IPS-18c (cell line): ENCODE data around the gene MAPK6.

Source experiments
- H3K4me3 ChIP-seq: 2 replicates; pipeline ENCODE4 v1.7.0; 2013; ENCODE audit warnings: low read depth, mild to moderate bottlenecking, low read length, moderate library complexity; ENCODE audit not compliant: insufficient read depth
- H3K9me3 ChIP-seq: one replicate; pipeline ENCODE4 v1.6.1; 2013; ENCODE audit warnings: mild to moderate bottlenecking, low read length, moderate library complexity; ENCODE audit not compliant: control insufficient read depth, insufficient read depth

Gene MAPK6

DNA sequence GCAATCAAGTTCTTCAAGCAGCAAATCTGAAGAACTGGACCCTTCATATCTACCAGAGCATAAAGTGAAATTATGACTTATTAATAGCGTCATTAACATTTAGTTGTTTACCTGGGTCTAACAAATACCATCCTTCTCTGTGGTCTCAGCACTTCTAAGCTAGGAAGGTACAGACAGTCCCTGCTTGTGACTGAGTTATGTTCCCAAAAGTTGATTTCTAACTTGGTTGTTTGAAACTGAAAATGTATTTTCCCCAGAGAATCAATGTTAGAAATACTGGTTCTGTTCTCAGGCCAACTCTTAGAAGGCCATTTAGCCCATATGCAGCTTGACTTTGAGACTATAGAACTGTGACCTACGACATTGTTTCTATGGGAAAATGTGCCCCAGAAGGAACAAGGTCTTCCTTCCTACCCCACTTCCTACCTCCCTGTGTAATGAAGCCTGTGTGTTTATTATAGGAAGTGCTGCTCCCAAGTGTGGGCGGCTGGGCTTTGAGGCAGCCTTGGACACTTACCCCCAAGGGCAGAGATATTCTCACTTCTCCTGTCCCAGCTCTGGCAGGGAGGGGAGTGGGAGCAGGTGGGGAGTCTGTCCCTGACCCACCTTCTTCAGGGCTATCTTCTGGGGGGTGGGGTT, 12.2 kb upstream of the MAPK6 start:
- Histone ChIP-seq H3K4me3 (no peak overlapping the region), H3K9me3 (no peaks in the 10 kb centered on the region)

DNA sequence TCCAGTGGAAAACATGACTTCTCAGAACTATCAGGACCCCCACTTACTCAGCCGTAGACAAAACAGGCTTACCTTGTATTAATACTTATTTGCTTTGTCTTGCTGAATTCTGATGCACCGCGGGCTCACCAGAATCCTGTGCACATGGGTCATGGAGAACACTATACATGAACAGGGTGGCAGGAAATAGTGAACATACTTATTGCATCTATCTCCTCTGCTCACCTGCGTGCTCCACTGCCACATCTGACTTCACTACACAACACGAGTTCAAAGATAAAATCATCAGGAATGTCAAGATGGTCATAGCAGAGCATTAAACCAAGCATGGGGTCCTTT, 10.7 kb upstream of the MAPK6 start:
- Histone ChIP-seq H3K9me3 (no peaks in the 10 kb centered on the region), H3K4me3 (no peak overlapping the region)

DNA sequence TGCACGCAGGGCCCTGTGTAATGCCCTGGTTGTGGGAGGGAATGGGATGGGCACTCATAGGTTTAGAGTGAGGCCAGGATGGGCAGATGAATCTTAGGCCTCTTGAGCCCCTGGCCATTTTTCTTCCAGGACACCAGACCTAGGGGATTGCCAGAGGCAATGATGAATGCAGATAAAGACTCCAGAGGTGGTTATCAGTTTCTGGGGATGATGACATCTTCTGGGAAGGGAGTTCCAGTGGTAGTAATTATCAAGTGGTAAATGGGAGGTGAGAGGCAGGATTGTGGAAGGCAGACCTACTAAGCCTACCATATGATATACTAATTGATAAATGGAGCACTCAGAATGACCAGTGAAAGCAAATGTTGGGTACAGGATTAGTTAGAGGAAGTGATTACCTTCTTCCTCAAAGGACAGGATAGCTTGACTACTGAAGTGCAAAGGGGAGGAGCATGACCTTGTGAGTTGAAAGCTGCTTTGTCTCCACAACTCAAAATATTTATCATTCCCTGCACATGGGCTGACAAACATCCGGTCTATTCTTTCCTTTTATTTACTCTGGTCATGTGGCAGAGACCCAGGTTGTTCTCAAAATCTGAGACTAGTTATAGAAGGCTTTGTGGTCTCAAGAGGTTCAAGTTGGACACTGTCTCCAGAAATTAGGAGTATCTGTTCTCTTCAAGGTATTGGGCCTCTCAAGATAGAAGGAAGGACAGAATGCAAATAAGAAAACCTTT, 10.2 kb upstream of the MAPK6 start:
- Histone ChIP-seq H3K9me3 (no peaks in the 10 kb centered on the region), H3K4me3 (no peak overlapping the region)

DNA sequence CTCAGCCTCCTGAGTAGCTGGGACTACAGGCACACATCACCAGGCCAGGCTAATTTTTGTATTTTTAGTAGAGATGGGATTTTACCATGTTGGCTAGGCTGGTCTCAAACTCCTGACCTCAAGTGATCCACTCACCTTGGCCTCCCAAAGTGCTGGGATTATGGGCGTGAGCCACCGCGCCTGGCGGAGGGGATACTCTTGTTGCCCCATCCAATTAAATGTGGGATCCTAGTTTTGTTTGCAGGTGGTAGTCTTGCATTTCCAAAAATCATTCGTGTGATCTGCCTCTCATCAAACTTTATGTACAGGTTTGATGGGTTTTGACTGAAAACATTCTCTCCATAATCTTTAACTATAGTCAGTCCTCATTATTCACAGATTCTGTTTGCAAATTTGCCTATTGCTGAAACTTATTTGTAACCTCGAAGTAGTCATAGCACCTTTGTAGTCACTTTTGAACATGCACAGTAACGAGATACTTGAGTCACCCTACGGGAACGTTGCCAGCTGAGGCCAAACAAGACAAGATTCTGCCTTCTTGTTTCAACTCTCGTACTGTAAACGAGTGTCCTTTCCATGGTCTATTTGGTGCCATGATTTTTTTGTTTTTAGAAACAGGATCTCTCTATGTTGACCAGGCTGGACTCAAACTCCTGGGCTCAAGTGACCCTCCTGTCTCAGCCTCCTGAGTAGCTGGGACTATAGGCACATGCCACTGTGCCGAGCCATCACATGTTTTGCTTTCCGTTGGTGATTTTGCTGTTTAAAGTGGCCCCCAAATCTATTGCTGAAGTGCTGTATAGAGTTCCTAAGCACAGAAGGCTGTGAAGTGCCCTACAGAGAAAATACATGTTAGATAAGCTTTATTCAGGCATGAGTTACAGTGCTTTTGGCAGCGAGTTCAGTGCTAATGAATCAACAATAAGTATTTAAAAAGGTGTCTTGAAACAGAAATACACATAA, 8.1 kb upstream of the MAPK6 start:
- H3K4me3 ChIP-seq = no peak overlapping the region
- no peaks in the 10 kb centered on the region for H3K9me3 ChIP-seq

- Histone ChIP-seq H3K9me3 (no peaks in the 10 kb centered on the region), H3K4me3 (no peak overlapping the region)
These were observed 7.3 kb upstream of the MAPK6 start for GRCh38 chr15:52011711-52012144.

GRCh38 chr15:52012210-52012609, 6.8 kb upstream of the MAPK6 start:
- Histone ChIP-seq H3K4me3 (no peak overlapping the region), H3K9me3 (no peaks in the 10 kb centered on the region)

GRCh38 chr15:52013151-52013791, 5.7 kb upstream of the MAPK6 start:
- Histone ChIP-seq H3K4me3 (no peak overlapping the region), H3K9me3 (no peaks in the 10 kb centered on the region)

GRCh38 chr15:52014616-52015015, 4.4 kb upstream of the MAPK6 start:
- H3K4me3 ChIP-seq = no peak overlapping the region
- no peaks in the 10 kb centered on the region for H3K9me3 ChIP-seq

GRCh38 chr15:52016316-52016715, 2.7 kb upstream of the MAPK6 start:
- Histone ChIP-seq H3K4me3 (no peak overlapping the region), H3K9me3 (no peaks in the 10 kb centered on the region)

DNA sequence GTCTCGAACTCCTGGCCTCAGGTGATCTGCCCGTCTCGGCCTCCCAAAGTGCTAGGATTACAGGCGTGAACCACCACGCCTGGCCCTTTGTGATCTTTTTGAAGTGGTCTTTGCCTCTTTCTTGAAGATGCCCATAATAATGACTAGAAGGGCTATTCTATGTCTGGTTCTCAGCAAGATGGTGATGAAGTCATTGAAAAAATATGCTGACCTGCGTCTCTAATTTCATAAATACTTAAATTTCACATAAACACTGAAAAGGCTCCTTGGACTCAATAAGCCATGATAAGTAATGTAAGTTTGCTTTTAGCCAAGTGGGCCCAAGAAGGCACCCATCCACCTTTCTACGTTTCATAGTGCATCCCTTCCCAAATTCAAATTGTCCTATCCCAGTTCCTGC, 775 bp upstream of the MAPK6 start:
- peak overlapping the region; percentile 53; the same call in 1 of the 2 replicates for H3K4me3 ChIP-seq

DNA sequence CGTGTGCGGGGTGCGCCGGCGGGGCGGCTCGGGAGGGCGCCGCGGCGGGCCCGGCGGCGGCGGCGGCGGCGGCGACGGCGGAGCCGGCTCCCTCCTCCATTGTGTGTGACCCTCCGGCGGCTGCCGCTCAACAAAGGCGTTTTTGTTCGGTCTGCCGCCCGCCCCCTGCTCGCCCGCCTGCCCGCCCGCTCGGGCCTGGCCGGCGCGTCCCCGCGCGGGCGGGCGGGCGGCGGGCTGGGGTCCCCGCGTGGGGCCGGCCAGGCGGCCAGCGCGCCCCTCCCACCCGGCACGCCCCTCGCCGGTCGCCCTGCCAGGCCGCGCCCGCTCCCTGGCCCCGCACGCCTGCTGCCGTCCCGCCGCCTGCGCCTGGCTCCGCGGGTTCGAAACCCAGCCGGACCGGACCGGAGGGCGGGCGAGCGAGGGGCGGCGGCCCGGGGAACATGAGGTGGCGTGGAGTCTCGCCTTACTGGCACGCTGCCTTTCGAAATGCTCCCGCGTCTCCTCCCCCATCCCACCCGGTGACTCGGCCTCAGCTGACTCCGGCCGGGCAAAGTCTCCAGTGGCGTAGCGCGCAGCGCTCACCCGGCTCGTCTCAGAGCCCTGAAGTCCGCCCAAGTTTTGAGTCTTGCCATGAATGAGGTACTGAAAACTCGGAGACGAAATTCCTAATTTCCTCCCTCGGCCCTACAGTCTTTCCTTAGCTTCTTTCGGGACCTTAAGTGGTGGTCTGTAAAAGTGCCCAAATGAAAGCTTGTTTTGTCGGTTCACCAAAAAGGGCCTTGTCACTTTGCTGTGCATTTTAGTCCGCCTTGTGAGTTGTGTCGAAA, 588 bp downstream of the MAPK6 start:
- peak overlapping the region; percentile 70 for H3K4me3 ChIP-seq
- H3K9me3 ChIP-seq = no peaks in the 10 kb centered on the region

More for the DNA sequence above, 775 bp upstream of the MAPK6 start:
- no peaks in the 10 kb centered on the region for H3K9me3 ChIP-seq

GRCh38 chr15:52020221-52021085, 1.4 kb downstream of the MAPK6 start:
- no peaks in the 10 kb centered on the region for H3K9me3 ChIP-seq
- peak overlapping the region; percentile 70 for H3K4me3 ChIP-seq

DNA sequence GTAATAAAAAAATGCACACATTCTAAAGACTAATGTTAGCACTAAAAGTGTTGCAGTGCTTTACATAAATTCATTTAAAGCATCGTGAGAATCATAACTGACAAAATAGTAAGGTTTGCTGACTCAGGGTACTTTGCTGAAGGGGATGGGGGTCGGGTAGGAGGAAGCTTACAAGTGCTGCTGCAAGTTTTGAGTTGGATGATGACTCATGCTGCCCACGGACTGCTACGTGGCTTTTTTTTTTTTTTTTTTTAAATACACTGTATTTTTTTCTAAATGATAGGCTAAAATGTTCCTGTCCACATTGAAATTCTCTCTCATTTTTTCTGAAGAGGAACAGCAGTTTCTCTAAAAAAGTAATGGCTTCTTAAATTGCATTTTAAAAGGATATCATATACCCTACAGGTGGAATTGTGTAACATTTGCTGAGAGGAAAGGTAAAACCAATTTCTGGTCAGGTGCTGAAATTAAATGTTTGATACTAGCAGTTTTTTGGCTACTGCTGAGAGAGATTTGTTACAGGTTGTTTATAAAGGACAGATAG, 2.2 kb downstream of the MAPK6 start:
- no peaks in the 10 kb centered on the region for H3K9me3 ChIP-seq

GRCh38 chr15:52021892-52022540, 3.0 kb downstream of the MAPK6 start:
- H3K4me3 ChIP-seq = no peak overlapping the region
- H3K9me3 ChIP-seq = no peaks in the 10 kb centered on the region

More for the DNA sequence above, 2.2 kb downstream of the MAPK6 start:
- peak overlapping the region; percentile 25; the same call in 1 of the 2 replicates for H3K4me3 ChIP-seq
